K562 (cell line): ENCODE results near the gene RAB3GAP2. TPM values are rescaled to one million over a fixed set of nuclear protein-coding genes. Genes with fewer than 3 reads are reported as not detected.

Source experiments
- ATF2 ChIP-seq: sonication (generic); formaldehyde crosslinking; IDR thresholded peaks from 2 replicates; pipeline ENCODE4 v1.8.1; 2022; ENCODE audit warnings: missing genetic modification reagents
- C11orf30 ChIP-seq: fragments of 450-650 bp; IDR thresholded peaks from 2 replicates; pipeline ENCODE4 v1.6.1; 2016; ENCODE audit warnings: low read depth, mild to moderate bottlenecking
- IRF9 ChIP-seq: fragments of 450-650 bp; IDR thresholded peaks from 2 replicates; pipeline ENCODE4 v1.6.1; 2016; ENCODE audit warnings: missing biosample characterization, missing genetic modification characterization
- MYBL2 ChIP-seq, 2 experiments: fragments of 450-650 bp in 1 of 2; sonication (generic) in 1 of 2; formaldehyde crosslinking in 1 of 2; IDR thresholded peaks; 2 replicates each; pipeline versions ENCODE4 v1.6.1 to v1.8.1; 2017 to 2022; ENCODE audit warnings: borderline replicate concordance in 1 of 2, inconsistent platforms in 1 of 2, low read depth in 1 of 2, mild to moderate bottlenecking in 1 of 2, missing genetic modification reagents in 1 of 2, moderate library complexity in 1 of 2
- TCF7 ChIP-seq: sonication (generic); IDR thresholded peaks from 2 replicates; pipeline ENCODE4 v1.6.1; 2016; ENCODE audit warnings: antibody characterized with exemption, borderline replicate concordance
- ZBTB40 ChIP-seq, 2 experiments: fragments of 450-650 bp in 1 of 2; sonication (generic) in 1 of 2; formaldehyde crosslinking in 1 of 2; IDR thresholded peaks; 2 replicates each; pipeline versions ENCODE4 v1.7.1 to v1.9.0; 2016 to 2022; ENCODE audit warnings: inconsistent platforms in 1 of 2, mild to moderate bottlenecking in 1 of 2, missing genetic modification reagents in 1 of 2
- ZNF324 ChIP-seq: fragments of 250-450 bp; sonication (Bioruptor Pico); IDR thresholded peaks from 2 replicates; pipeline ENCODE4 v1.4.0; 2020; ENCODE audit warnings: mild to moderate bottlenecking
- ZNF408 ChIP-seq: fragments of 250-450 bp; sonication (Bioruptor Pico); IDR thresholded peaks from 2 replicates; pipeline ENCODE4 v1.4.0; 2020; ENCODE audit warnings: low read depth, mild to moderate bottlenecking, moderate library complexity
- polyA plus RNA-seq, 8 experiments: library from polyadenylated mRNA; depleted of rRNA in 4 of 8; stranded (reverse) in 5 of 8; unstranded in 3 of 8; fragments of >200 nt; fragmentation: Nextera tagmentation in 2 of 8; fragmentation: Illumina TruSeq in 1 of 8; extraction: Ambion mirVana in 2 of 8; extraction: Trizol in 1 of 8; gene quantifications; 2 replicates each; pipeline versions ENCODE4 v1.2.1 to v1.2.3, GENCODE V29; 2011 to 2014; ENCODE audit warnings: inconsistent platforms in 1 of 8, missing spikeins in 1 of 8
- total RNA-seq, 7 experiments: library from RNA; depleted of rRNA in 6 of 7; stranded (reverse); fragments of >200 nt in 6 of 7; fragmentation: Illumina TruSeq in 2 of 7; extraction: Trizol in 2 of 7; gene quantifications; 2 replicates each; pipeline versions ENCODE4 v1.2.1 to v1.2.3, GENCODE V29; 2011 to 2021; ENCODE audit warnings: low replicate concordance in 1 of 7
- TF ChIP-seq, protein P1 (sequence below), 2 experiments: fragments of 450-650 bp in 1 of 2; sonication (generic) in 1 of 2; formaldehyde crosslinking in 1 of 2; IDR thresholded peaks in 1 of 2; conservative IDR thresholded peaks in 1 of 2; 2 replicates each; pipeline versions ENCODE4 v1.6.1 to v1.8.1; 2016 to 2023; ENCODE audit warnings: mild to moderate bottlenecking in 2 of 2, moderate library complexity in 2 of 2, inconsistent platforms in 1 of 2, missing genetic modification reagents in 1 of 2

RAB3GAP2 gene
- total and polyA plus RNA-seq, 9 of the 15 experiments (the other 6 are each of a cell fraction or from before 2014, with no cell fraction given) = 14.1 to 69.1 (median 32.2) TPM

- TF ChIP-seq, protein P1, sequence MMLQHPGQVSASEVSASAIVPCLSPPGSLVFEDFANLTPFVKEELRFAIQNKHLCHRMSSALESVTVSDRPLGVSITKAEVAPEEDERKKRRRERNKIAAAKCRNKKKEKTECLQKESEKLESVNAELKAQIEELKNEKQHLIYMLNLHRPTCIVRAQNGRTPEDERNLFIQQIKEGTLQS (IDR thresholded peaks at IDR 0.05) = no peak
- TF ChIP-seq, protein P1 (CRISPR knock-in tag; conservative IDR thresholded peaks at IDR 0.05) = 0 out of 2 replicates have a peak, but pooled peaks have one; percentile 37
- TF ChIP-seq ZNF408 = no peak
- TF ChIP-seq TCF7 = 0 out of 2 replicates have a peak, but pooled peaks have one; percentile 19
- peak; percentile 80 for TF ChIP-seq ZBTB40 (IDR thresholded peaks at IDR 0.05)
- no peak for TF ChIP-seq ZBTB40 (CRISPR knock-in tag; IDR thresholded peaks at IDR 0.05)
- TF ChIP-seq ZNF324 (CRISPR knock-in tag) = no peak
- no peak for TF ChIP-seq IRF9 (tag)
- no peak for TF ChIP-seq MYBL2 (IDR thresholded peaks at IDR 0.05; ENCODE audit: low read depth)
- TF ChIP-seq MYBL2 (CRISPR knock-in tag; IDR thresholded peaks at IDR 0.05; ENCODE audit: borderline replicate concordance) = no peak
- no peak for TF ChIP-seq ATF2
- TF ChIP-seq C11orf30 = peak; percentile 42; the same call in 1 of the 2 replicates
Measured at GRCh38 chr1:220272047-220272840, at the start of gene RAB3GAP2 (continued).
